Sigmoid colon (tissue), 4 donors: ENCODE measurements around the gene SCPEP1.

ENCODE experiments used
- EP300 ChIP-seq, 4 donors: sonication (generic); formaldehyde crosslinking; IDR thresholded peaks; one replicate each; pipeline ENCODE4 v1.6.1; 2017; ENCODE audit warnings: antibody characterized with exemption in 4 of 4
- POLR2A ChIP-seq, 2 donors: fragments of 450-650 bp; IDR thresholded peaks; one replicate each; pipeline ENCODE4 v1.6.1; 2016; ENCODE audit warnings: antibody characterized with exemption in 2 of 2, mild to moderate bottlenecking in 2 of 2, moderate library complexity in 2 of 2
- TF ChIP-seq, protein P1 (sequence below), 4 experiments: fragments of 450-650 bp in 3 of 4; fragments of 200-600 bp in 1 of 4; IDR thresholded peaks; one replicate each; pipeline ENCODE4 v1.5.1; 2016 to 2019; ENCODE audit warnings: antibody characterized with exemption in 4 of 4, mild to moderate bottlenecking in 3 of 4, moderate library complexity in 2 of 4

DNA sequence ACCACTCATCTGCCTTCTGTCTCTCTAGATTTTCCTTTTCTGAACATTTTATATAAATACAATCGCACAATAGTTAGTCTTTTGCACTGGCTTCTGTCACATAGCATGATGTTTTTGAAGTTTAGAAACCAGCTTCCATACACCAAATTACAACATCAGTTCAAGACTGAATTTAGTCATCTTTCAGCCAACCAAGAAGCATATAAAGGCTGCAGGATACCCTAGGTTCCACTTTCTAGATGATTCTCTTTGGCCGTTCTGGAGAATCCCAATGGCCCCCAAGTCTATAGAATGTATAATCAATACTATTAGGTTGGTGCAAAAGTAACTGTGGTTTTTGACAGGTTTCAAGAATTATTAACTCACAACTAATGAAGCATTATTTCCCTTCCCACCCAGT is 19.4 kb downstream of the SCPEP1 start:
- TF ChIP-seq POLR2A (IDR thresholded peaks at IDR 0.05): no peak
- TF ChIP-seq, protein P1, sequence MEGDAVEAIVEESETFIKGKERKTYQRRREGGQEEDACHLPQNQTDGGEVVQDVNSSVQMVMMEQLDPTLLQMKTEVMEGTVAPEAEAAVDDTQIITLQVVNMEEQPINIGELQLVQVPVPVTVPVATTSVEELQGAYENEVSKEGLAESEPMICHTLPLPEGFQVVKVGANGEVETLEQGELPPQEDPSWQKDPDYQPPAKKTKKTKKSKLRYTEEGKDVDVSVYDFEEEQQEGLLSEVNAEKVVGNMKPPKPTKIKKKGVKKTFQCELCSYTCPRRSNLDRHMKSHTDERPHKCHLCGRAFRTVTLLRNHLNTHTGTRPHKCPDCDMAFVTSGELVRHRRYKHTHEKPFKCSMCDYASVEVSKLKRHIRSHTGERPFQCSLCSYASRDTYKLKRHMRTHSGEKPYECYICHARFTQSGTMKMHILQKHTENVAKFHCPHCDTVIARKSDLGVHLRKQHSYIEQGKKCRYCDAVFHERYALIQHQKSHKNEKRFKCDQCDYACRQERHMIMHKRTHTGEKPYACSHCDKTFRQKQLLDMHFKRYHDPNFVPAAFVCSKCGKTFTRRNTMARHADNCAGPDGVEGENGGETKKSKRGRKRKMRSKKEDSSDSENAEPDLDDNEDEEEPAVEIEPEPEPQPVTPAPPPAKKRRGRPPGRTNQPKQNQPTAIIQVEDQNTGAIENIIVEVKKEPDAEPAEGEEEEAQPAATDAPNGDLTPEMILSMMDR (IDR thresholded peaks at IDR 0.05): no peak
- no peak for TF ChIP-seq EP300 (IDR thresholded peaks at IDR 0.05)
